Erythroblast (primary cell): ENCODE results near the gene GPSM3.

ENCODE experiments used
- DNase-seq, 2 experiments: peaks; one replicate each; lab custom pipeline; 2025; lab: John Stamatoyannopoulos, UW
- GATA1 ChIP-seq: IDR thresholded peaks from 2 replicates; pipeline ENCODE4 v1.6.1; 2011; ENCODE audit warnings: low read depth, mild to moderate bottlenecking, control low read depth, low read length, moderate library complexity
- POLR2A ChIP-seq: IDR thresholded peaks from 2 replicates; pipeline ENCODE4 v1.6.1; 2011; ENCODE audit warnings: mild to moderate bottlenecking, low read length

Gene GPSM3

DNA sequence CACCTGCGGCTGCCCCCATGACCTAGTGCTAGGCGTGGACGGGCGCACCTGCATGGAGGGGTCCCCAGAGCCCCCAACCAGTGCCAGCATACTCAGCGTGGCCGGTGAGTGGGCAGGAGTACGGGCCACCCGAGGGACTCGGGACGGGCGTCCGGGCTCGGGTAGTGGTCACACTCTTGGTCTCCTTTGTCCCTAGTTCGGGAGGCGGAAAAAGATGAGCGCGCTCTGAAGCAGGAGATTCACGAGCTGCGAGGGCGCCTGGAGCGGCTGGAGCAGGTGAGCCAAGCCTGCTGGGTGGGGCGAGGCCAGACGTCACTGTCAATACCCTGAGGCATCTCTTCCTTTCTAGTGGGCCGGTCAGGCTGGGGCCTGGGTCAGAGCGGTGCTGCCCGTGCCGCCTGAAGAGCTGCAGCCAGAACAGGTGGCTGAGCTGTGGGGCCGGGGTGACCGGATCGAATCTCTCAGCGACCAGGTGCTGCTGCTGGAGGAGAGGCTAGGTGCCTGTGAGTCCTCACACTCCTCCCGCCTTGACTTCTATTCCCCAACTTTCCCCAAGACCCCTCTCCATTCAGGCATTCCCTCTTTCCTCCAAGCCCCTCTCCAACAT is 25.2 kb downstream of the GPSM3 start:
- no peak for DNase-seq
- TF ChIP-seq GATA1 (no peak), POLR2A (no peak)

DNA sequence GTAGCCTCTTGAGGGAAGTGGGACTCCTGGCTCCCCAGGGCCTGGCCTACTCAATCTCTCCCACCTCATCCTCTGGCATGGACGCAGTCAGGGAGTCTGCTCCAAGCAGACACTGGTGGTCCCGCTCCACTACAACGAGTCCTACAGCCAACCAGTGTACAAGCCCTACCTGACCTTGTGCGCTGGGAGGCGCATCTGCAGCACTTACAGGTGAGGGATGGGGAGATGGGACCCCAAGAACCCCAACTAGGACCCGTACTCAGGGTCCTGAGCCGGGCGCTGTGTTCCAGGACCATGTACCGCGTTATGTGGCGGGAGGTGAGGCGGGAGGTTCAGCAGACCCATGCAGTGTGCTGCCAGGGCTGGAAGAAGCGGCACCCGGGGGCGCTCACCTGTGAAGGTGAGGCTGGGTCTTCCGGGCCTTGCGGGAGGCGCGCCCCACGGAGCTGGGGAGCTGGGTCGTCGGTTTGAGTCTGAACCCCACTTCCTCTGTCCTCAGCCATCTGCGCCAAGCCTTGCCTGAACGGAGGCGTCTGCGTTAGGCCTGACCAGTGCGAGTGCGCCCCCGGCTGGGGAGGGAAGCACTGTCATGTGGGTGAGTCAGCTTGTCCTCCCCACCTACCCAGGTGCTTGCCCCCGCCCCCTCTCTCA is 25.9 kb downstream of the GPSM3 start:
- no peak for DNase-seq
- TF ChIP-seq POLR2A (no peak), GATA1 (no peak)

DNA sequence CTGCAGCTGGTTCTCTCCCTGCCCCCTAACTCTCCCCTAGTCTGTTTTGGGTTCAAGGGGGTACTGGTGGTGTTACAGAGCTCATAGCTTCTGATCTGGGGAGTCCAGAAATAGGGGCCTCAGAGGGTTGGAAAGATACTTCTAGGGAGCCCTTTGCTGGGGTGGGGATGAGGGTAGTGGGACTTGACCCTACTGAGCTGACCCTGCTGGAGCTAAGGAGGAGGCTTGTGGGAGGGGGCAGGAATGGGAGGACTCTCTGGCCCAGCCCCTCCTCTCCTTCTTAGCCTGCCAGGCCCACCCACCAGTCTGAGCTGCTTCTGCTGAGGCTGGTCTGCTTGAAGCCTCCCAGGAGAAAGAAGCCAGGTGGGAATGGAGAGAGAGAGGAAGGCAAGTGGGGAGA is 28.1 kb downstream of the GPSM3 start, which contains the start of gene EGFL8:
Gene EGFL8 (plus strand): TSS at position 301 of the 400 bp plus-strand sequence. CDS start 1,571 bp downstream, outside the sequence.
- DNase-seq = no peak
- TF ChIP-seq GATA1 (no peak), POLR2A (no peak)

DNA sequence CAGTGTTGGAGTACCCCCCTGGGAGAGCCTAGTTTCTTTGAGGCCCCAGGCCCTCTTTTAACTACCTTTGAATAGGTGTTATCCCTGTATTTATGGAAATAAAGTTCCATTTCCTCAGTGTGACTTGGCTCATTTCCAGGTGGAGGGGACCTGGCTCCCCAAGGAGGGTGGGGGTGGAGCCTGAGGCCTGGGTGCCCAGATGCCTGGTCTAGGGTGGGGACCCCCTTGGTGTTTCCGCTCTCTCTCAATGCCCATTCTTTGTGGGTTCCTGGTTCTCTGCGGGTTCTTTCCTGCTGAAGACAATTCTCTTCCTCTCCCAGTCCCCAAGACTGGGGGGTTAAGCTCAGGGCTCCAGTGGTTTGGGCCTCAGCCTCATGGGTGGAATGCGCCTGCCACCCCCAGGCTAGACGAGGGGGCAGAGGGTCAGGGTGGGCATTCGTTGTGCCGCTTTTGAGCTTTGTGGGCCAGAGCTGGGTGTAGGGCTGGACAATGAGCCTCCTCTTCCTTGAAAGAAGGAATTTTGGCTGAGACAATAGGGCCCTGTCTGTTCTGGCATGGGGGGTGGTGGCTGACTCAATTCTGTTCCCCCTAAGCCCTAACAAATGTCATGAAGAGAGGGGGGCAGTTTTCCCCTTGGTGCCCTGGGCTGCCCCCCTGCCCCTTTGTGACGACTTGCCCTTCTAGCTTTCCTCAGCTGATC is 28.7 kb downstream of the GPSM3 start:
- TF ChIP-seq GATA1 (no peak), POLR2A (no peak)
- no peak for DNase-seq

DNA sequence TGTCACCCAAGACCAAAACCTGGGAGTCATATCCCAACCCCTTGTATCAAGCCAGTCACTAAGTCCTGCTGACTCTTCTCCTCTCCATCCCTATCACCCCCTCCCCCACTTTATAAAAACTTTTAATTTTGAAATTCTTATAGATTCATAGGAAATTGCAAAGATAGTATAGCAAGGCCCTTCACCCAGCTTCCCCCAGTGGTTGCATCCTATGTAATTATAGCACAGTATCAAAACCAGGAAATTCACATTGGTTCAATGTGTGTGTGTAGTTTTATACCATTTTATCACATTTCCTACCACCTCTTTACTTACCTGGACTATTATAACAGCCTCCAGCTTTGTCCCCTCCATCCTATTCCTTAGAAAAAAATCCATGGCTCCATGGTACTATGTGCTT is 34.4 kb downstream of the GPSM3 start:
- no peak for DNase-seq
- no peak for TF ChIP-seq POLR2A
- no peak for TF ChIP-seq GATA1

DNA sequence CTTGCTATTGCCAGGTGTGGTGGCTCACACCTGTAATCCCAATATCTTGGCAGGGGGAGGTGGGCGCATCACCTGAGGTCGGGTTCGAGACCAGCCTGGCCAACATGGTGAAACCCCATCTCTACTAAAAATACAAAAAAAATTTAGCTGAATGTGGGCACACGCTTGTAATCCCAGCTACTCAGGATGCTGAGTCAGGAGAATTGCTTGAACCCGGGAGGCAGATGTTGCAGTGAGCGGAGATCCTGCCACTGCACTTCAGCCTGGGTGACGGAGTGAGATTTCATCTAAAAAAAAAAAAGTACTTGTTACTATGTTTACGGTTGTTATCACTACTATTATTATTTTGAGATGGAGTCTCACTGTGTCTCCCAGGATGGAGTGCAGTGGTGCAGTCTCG is 35.6 kb downstream of the GPSM3 start:
- no peak for TF ChIP-seq GATA1
- TF ChIP-seq POLR2A = no peak
- DNase-seq = no peak

DNA sequence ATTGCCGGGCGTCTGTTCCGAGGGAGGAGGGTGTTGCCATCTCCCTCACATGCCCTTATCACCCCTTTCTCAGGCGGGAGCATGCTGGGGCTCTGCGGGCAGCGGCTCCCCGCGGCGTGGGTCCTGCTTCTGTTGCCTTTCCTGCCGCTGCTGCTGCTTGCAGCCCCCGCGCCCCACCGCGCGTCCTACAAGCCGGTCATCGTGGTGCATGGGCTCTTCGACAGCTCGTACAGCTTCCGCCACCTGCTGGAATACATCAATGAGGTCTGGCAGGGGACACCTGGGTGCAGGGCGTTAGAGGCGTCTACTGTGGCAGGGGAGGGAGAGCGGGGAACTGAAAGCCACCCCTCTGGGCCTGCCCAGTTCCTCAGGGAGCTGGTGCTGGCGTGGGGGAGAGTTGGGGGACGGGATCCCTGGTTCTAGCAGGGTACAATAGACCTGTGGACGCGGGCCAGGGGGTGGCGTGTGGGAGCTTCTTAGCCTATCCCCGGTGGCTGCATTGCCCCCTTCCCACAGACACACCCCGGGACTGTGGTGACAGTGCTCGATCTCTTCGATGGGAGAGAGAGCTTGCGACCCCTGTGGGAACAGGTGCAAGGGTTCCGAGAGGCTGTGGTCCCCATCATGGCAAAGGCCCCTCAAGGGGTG is 37.8 kb downstream of the GPSM3 start:
- no peak for TF ChIP-seq GATA1
- peak; percentile 76 for TF ChIP-seq POLR2A
- peak in 1 of 2 experiments; percentile 90 for DNase-seq

DNA sequence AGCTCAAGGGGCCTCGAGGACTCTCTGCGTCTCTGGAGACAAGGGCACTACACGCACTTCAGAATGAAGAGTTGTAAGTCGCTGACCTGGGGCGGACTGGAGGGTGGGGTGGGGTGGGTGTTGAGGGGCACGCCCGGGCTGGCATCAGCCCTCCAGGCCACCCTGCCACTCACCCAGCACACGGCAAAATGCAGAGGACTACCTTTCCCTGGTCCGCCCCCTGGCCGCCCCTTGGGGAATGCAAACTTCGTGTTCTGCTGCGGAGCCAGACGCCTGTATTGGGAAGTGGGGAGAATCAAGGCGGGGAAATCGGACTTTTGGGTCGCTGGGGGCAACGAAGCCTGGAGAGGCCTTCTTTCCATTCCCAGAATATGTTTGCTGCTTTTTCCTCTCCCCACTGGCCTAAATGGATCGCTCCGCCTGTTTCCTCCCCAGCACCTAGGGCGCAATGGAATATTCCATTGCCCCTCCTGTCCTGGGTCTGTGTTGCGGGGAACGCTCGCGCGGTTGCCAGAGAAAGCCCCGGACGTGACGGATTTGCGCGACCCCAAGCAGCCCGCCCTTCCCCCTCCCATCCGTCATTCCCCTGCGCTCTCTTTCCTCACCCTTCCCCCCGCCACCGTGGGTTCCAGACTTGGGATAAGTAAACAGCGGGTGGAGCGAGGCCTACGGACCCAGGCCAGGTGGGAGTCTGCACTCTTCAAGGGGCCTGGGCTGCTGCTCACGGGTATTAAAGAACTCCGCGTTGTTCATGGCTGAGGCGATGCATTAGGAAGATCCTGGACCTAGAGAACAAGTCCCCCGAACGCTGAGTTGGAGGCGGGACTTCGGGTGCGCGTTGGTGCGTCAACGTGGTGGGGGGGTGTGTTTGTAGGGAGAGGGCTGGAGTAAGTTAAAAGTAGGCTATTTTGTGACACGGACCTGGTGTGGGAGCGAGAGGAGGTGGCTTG is 38.6 kb downstream of the GPSM3 start, which contains the start of gene PPT2:
Gene PPT2 (plus strand): TSS at position 578 of the 950 bp plus-strand sequence. CDS start 454 bp downstream, outside the sequence.
- DNase-seq = peak; percentile 89 to 95
- no peak for TF ChIP-seq GATA1
- TF ChIP-seq POLR2A = peak; percentile 85

DNA sequence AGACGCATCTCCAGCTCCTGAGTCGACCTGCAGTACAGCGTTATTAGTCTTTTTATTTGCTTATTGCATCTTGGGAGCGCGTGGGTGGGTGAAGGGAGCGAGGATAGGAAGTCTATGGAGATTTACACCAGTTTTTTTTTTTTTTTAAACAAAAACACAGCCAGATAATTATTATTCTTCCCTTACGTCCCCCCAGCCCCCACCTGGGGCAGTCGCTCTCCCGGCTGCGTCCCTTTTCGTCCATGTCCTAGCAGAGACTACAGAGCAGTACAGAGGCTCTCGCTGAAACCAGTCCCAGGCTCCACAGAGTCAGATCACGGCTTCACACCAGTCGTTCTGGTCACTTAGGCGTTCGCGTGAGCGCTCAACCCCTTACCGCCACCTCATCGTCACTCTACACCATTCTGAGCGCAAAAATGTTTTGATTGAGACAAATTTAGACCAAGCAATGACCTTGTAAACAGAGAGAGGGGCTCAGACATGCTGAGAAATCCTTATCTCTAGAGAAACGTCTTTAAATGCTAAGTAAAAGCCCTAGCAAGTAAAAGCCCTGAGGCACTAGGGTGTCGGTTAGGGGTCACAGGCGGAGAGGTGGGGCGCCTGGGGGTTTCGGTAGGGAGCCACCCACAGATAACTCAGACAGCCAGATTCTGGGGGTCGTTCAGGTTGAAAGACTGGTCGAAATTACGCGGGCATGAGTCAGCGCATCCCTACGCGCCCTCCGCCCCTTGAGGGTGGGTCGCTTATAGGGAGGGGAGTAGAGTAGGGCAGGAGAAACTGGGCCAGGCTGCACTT is 39.5 kb downstream of the GPSM3 start:
- DNase-seq = peak; percentile 87 to 88
- TF ChIP-seq GATA1 = no peak
- TF ChIP-seq POLR2A = no peak

DNA sequence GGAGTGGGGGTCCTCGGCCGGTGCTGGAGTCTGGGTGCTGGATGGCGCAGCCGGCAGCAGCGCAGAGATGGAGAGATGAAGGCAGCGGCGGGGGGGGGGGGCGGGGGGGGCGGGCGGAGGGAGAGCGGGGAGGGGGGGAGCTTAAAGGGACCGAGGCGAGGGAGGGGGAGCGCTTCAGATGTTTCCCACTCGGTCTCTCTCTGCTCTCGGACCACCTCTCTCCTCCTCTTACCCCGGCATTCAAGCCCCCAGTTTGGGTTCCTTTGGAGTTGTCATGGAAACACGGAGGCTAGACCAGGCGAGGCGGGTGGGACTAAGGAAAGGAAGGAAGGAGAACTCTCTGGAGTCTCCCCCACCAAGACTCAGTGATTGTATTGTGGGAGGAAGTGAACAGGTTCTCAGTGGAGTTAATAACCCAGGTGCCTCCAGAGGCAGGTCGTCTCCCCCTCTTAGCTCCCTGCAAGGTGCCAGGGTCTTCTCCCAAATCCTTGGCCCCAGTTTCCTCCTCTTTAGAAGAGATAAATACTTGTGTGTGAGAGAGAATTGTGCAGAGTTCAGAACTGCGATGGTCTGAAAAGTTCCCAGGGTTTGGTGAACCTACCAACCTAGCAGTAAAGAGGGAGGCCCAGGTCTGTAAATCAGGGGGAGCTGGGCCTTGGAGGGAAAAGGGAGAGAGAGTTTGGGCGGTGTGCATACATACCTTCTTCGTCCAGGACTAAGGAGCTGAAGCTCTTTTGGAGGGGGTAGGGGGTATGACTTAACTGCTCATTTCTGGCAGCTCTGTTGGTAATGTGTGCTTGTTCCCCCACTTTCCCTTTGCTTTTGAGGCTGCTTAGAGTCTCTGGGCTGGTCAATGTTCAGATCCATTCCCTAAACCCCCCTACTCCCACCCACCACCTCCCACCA is 40.3 kb downstream of the GPSM3 start, which contains the start of gene PRRT1:
Gene PRRT1 (minus strand): TSS at position 77 of the 906 bp plus-strand sequence. CDS start 112 bp downstream, outside the sequence.
- no peak for DNase-seq
- TF ChIP-seq GATA1 (no peak), POLR2A (no peak)

DNA sequence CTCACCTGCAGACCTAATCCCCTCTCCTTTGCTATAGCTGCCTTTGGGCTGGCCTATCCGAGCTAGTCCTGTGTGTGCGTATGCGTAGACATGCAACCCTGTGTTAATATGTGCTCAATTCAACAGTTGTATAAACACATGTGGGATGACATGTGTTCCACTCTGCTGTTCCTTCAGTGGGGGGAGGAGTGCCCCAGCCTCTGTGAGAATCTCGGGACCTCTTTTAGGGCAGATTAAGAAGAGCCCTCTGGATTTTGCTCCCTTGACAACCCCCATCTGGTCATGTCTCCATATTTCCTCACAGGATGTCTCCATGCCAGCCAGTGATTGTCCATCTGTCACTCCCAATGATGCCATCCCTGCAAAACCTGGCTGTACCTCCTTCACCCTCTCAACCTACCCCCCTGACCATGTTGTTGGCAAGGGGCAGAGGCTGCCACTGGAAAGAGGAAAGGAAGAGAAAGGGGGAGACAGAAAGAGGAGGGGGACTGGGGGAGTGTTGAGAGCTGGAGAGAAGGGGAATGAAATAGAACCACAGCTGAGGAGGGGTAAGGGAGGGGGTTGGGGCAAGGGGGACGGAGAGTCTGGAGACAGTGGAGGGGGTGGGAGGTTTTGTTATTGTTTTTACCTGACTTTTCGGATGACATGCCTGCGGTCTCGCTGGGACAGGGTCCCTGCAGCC is 41.1 kb downstream of the GPSM3 start:
- no peak for DNase-seq
- TF ChIP-seq GATA1 = no peak
- TF ChIP-seq POLR2A = no peak
